ENCODE results near the gene OR52E1.

The OR52E1 gene

GRCh38 chr11:5069272-5069671 lies at the start of gene OR52E1:
Gene OR52E1, plus strand, starts transcription at chr11:5069572.
- no peak for DNase-seq (ENCODE audit: extremely low read depth, insufficient read length)
- TF ChIP-seq CTCF (IDR thresholded peaks at IDR 0.05; ENCODE audit: insufficient read depth, low read length, poor library complexity, severe bottlenecking) = no peak
- Histone ChIP-seq H3K27me3 (replicated peaks; ENCODE audit: control insufficient read depth, insufficient read depth, low read length) (no peaks in the 10 kb centered on the region), H3K36me3 (ENCODE audit: control insufficient read depth, insufficient read depth, low read length) (no peaks in the 10 kb centered on the region), H3K4me3 (replicated peaks; ENCODE audit: low read depth, low read length) (no peak within 1 kb of the TSS)

DNA sequence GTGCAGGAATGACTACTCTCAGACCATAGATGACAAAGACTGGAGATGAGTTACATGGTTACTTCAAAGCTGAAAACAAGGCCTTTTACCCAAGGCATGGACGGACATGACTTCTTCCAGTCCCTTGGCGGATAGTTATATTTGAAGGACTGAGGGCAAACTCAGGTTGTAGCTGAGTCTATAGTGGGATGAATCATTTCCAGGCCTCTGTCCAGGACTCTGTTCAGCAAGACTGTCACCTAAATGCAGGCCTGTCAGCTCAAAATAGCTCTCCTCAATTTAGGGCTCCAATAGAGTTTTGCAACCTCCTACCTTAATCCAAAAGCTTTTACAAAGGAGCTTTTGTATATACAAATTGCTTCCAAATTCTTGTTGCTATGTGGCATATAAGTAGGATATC lies 47.4 kb upstream of the OR52E1 start:
- Histone ChIP-seq H3K36me3 (ENCODE audit: control insufficient read depth, insufficient read depth, low read length) (no peaks in the 10 kb centered on the region), H3K27me3 (replicated peaks; ENCODE audit: control insufficient read depth, insufficient read depth, low read length) (no peaks in the 10 kb centered on the region), H3K4me3 (replicated peaks; ENCODE audit: low read depth, low read length) (no peak overlapping the region)
- DNase-seq (ENCODE audit: extremely low read depth, insufficient read length) = no peak
- TF ChIP-seq CTCF (IDR thresholded peaks at IDR 0.05; ENCODE audit: insufficient read depth, low read length, poor library complexity, severe bottlenecking) = no peak

GRCh38 chr11:5036669-5037068 lies 32.7 kb upstream of the OR52E1 start:
- DNase-seq (ENCODE audit: extremely low read depth, insufficient read length) = no peak
- TF ChIP-seq CTCF (IDR thresholded peaks at IDR 0.05; ENCODE audit: insufficient read depth, low read length, poor library complexity, severe bottlenecking) = no peak
- Histone ChIP-seq H3K27me3 (replicated peaks; ENCODE audit: control insufficient read depth, insufficient read depth, low read length) (no peaks in the 10 kb centered on the region), H3K36me3 (ENCODE audit: control insufficient read depth, insufficient read depth, low read length) (no peaks in the 10 kb centered on the region), H3K4me3 (replicated peaks; ENCODE audit: low read depth, low read length) (no peak overlapping the region)

DNA sequence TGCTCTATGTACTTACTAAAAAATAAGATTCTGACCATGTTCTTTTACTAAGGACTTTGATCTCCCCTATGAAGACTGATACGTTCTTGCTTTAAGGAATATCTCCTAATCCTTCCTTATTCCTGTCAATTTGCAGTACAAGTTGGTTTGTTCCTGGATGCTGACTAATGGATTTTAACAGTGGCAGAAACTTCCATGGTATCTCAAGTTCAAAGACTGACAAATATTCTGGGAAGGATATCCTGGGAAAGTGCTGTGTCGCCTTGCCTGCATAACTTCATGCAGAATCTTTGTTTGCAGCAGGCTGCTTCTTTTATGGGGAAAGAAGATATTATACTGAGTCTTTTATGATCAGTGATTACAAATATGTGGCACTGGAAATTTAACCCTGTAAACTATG lies 31.4 kb upstream of the OR52E1 start:
- TF ChIP-seq CTCF (IDR thresholded peaks at IDR 0.05; ENCODE audit: insufficient read depth, low read length, poor library complexity, severe bottlenecking) = no peak
- DNase-seq (ENCODE audit: extremely low read depth, insufficient read length) = no peak
- Histone ChIP-seq H3K36me3 (ENCODE audit: control insufficient read depth, insufficient read depth, low read length) (no peaks in the 10 kb centered on the region), H3K27me3 (replicated peaks; ENCODE audit: control insufficient read depth, insufficient read depth, low read length) (no peaks in the 10 kb centered on the region), H3K4me3 (replicated peaks; ENCODE audit: low read depth, low read length) (no peak overlapping the region)

- DNase-seq (ENCODE audit: extremely low read depth, insufficient read length) = no peak
- Histone ChIP-seq H3K4me3 (replicated peaks; ENCODE audit: low read depth, low read length) (no peak overlapping the region), H3K27me3 (replicated peaks; ENCODE audit: control insufficient read depth, insufficient read depth, low read length) (no peaks in the 10 kb centered on the region), H3K36me3 (ENCODE audit: control insufficient read depth, insufficient read depth, low read length) (no peaks in the 10 kb centered on the region)
- no peak for TF ChIP-seq CTCF (IDR thresholded peaks at IDR 0.05; ENCODE audit: insufficient read depth, low read length, poor library complexity, severe bottlenecking)
These were observed 31.0 kb upstream of the OR52E1 start for GRCh38 chr11:5038341-5038740.

DNA sequence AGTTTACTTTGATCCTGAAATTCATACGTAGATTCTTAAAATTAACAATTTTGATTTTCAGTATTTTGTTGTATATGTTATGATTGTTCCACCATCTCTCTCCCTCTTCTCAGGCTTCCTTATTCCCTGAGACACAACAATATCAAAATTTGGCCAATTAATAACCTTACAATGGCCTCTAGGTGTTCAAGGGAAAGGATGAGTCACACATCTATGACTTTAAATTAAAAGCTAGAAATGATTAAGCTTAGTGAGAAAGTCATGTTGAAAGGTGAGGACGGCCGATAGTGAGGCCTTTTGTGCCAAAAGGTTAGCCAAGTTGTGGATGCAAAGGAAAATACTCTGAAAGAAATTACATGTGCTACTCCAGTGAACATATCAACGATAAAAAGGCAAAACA lies 28.5 kb upstream of the OR52E1 start:
- no peak for DNase-seq (ENCODE audit: extremely low read depth, insufficient read length)
- no peak for TF ChIP-seq CTCF (IDR thresholded peaks at IDR 0.05; ENCODE audit: insufficient read depth, low read length, poor library complexity, severe bottlenecking)
- H3K4me3 ChIP-seq (replicated peaks; ENCODE audit: low read depth, low read length) = no peak overlapping the region
- H3K27me3 ChIP-seq (replicated peaks; ENCODE audit: control insufficient read depth, insufficient read depth, low read length) = no peaks in the 10 kb centered on the region
- H3K36me3 ChIP-seq (ENCODE audit: control insufficient read depth, insufficient read depth, low read length) = no peaks in the 10 kb centered on the region

All from GM06990 (cell line).